ENCODE measurements around the gene ASIC3. TPM values are rescaled to one million over a fixed set of nuclear protein-coding genes. Genes with fewer than 3 reads are reported as not detected.
A peak's percentile ranks its signal among the peaks of the same experiment; 100 is the strongest.

Gene ASIC3
- total RNA-seq, 1 donor from 2014 or later, result under 0.01 TPM

- Histone ChIP-seq H3K27me3 (ENCODE audit: control insufficient read depth, insufficient read depth, low read length) (no peaks in the 10 kb centered on the region), H3K4me3 (ENCODE audit: low read depth, low read length) (no peak overlapping the region), H3K36me3 (ENCODE audit: control insufficient read depth, insufficient read depth, low read length) (peaks cover 19% of the 10 kb centered on the region)
- FAIRE-seq, result no peak
- DNase-seq (ENCODE audit: low read depth), result no peak
- TF ChIP-seq CTCF (IDR thresholded peaks at IDR 0.05; ENCODE audit: insufficient read depth, low read length, severe bottlenecking), result peak; percentile 18
Measured at GRCh38 chr7:151032936-151033863, 15.1 kb upstream of the ASIC3 start.

DNA sequence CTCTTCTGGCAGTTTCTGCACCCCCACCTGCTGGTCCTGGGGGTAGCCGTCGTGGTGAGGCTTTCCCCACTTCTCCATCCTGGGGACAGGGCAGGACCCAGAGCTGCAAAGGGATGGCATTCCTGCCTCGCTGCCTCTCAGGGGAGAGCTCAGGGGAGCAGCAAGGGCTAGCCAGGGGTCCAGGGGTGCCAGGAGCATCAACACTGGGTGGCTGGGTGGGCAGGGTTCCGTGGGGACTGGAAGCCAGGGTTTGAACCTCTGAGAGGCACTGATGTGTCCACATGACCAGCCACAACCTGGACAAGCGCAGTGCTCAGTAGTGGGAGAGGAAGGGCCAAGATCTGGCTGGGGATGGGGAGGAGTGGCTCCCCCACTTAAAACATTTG, 14.5 kb upstream of the ASIC3 start:
- Histone ChIP-seq H3K36me3 (ENCODE audit: control insufficient read depth, insufficient read depth, low read length) (peaks cover 19% of the 10 kb centered on the region), H3K27me3 (ENCODE audit: control insufficient read depth, insufficient read depth, low read length) (no peaks in the 10 kb centered on the region)
- no peak for FAIRE-seq

DNA sequence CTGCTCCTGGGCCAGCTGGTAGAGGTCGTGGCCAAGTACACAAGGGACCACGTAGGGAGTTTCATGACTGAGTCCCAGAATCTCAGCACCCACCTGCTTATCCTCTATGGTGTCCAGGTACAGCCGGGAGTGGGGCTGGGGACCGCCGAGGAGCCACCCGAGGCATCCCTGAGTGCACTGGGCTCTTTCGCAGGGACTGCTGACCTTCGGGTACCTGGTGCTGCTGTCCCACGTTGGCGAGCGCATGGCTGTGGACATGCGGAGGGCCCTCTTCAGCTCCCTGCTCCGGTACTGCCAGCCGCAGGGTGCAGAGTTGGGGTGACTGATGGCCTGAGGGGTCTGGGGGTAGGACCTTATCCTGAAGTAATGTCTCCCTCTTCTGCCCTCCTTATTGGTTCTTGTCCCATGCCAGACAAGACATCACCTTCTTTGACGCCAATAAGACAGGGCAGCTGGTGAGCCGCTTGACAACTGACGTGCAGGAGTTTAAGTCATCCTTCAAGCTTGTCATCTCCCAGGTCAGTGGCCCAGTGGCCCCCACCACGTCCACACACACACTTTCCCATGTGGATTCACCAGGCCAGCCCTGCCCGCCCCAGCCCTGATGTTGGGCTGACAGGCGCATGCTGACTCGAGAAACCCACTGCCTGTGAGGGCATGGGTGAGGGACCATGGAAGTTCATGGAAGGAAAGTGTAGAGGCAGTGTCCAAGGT, 13.9 kb upstream of the ASIC3 start:
- Histone ChIP-seq H3K27me3 (ENCODE audit: control insufficient read depth, insufficient read depth, low read length) (no peaks in the 10 kb centered on the region), H3K36me3 (ENCODE audit: control insufficient read depth, insufficient read depth, low read length) (peaks cover 19% of the 10 kb centered on the region), H3K4me3 (ENCODE audit: low read depth, low read length) (no peak overlapping the region)
- no peak for DNase-seq (ENCODE audit: low read depth)
- TF ChIP-seq CTCF (IDR thresholded peaks at IDR 0.05; ENCODE audit: insufficient read depth, low read length, severe bottlenecking), result no peak
- no peak for FAIRE-seq

More for the DNA sequence above, 14.5 kb upstream of the ASIC3 start:
- H3K4me3 ChIP-seq (ENCODE audit: low read depth, low read length), result no peak overlapping the region
- no peak for DNase-seq (ENCODE audit: low read depth)
- TF ChIP-seq CTCF (IDR thresholded peaks at IDR 0.05; ENCODE audit: insufficient read depth, low read length, severe bottlenecking), result no peak

GRCh38 chr7:151035026-151035717, 13.2 kb upstream of the ASIC3 start:
- H3K27me3 ChIP-seq (ENCODE audit: control insufficient read depth, insufficient read depth, low read length), result no peaks in the 10 kb centered on the region
- FAIRE-seq (no peak), DNase-seq (ENCODE audit: low read depth) (no peak)
- TF ChIP-seq CTCF (IDR thresholded peaks at IDR 0.05; ENCODE audit: insufficient read depth, low read length, severe bottlenecking), result no peak
- peaks cover 19% of the 10 kb centered on the region for H3K36me3 ChIP-seq (ENCODE audit: control insufficient read depth, insufficient read depth, low read length)
- no peak overlapping the region for H3K4me3 ChIP-seq (ENCODE audit: low read depth, low read length)

- TF ChIP-seq CTCF (IDR thresholded peaks at IDR 0.05; ENCODE audit: insufficient read depth, low read length, severe bottlenecking), result no peak
- DNase-seq (ENCODE audit: low read depth) (no peak), FAIRE-seq (no peak)
- H3K27me3 ChIP-seq (ENCODE audit: control insufficient read depth, insufficient read depth, low read length), result no peaks in the 10 kb centered on the region
- peaks cover 19% of the 10 kb centered on the region for H3K36me3 ChIP-seq (ENCODE audit: control insufficient read depth, insufficient read depth, low read length)
- H3K4me3 ChIP-seq (ENCODE audit: low read depth, low read length), result no peak overlapping the region
Measured at GRCh38 chr7:151035902-151036301, 12.4 kb upstream of the ASIC3 start.
